Adipocyte (in vitro differentiated cells): ENCODE measurements around the gene SLIT3.

ENCODE experiments used
- DNase-seq: peaks from one replicate; pipeline ENCODE4 v3.0.0-alpha.2; 2015; ENCODE audit warnings: low read depth
- H3K27me3 ChIP-seq: replicated peaks from 2 replicates; pipeline ENCODE4 v1.7.0; 2013; ENCODE audit warnings: mild to moderate bottlenecking, low read length, moderate library complexity; ENCODE audit not compliant: control insufficient read depth, insufficient read depth
- H3K36me3 ChIP-seq: 2 replicates; pipeline ENCODE4 v1.7.0; 2013; ENCODE audit warnings: low read length, mild to moderate bottlenecking, moderate library complexity; ENCODE audit not compliant: control insufficient read depth, insufficient read depth, severe bottlenecking
- H3K4me1 ChIP-seq: 2 replicates; pipeline ENCODE4 v1.7.0; 2013; ENCODE audit warnings: mild to moderate bottlenecking, low read length, moderate library complexity; ENCODE audit not compliant: control insufficient read depth, insufficient read depth
- H3K4me3 ChIP-seq: 2 replicates; pipeline ENCODE4 v1.7.0; 2013; ENCODE audit warnings: mild to moderate bottlenecking, low read length, moderate library complexity
- H3K9ac ChIP-seq: 2 replicates; pipeline ENCODE4 v1.7.0; 2013; ENCODE audit warnings: mild to moderate bottlenecking, low read length, moderate library complexity
- H3K9me3 ChIP-seq: 2 replicates; pipeline ENCODE4 v1.7.0; 2013; ENCODE audit warnings: mild to moderate bottlenecking, low read length, moderate library complexity; ENCODE audit not compliant: control insufficient read depth

The SLIT3 gene

GRCh38 chr5:169283887-169284286 lies 17.1 kb downstream of the SLIT3 start:
- Histone ChIP-seq H3K4me3 (no peak overlapping the region), H3K9me3 (peaks cover 8% of the 10 kb centered on the region), H3K27me3 (no peaks in the 10 kb centered on the region), H3K9ac (no peak overlapping the region), H3K36me3 (peaks cover 32% of the 10 kb centered on the region), H3K4me1 (peaks cover 59% of the 10 kb centered on the region)
- DNase-seq, result no peak

- Histone ChIP-seq H3K27me3 (no peaks in the 10 kb centered on the region), H3K4me1 (peaks cover 36% of the 10 kb centered on the region), H3K4me3 (no peak overlapping the region), H3K9ac (no peak overlapping the region), H3K9me3 (peaks cover 8% of the 10 kb centered on the region), H3K36me3 (peaks cover 41% of the 10 kb centered on the region)
- peak; percentile 74 for DNase-seq
Measured at GRCh38 chr5:169281625-169282024, 19.3 kb downstream of the SLIT3 start.

GRCh38 chr5:169280696-169281095 lies 20.2 kb downstream of the SLIT3 start:
- Histone ChIP-seq H3K9ac (no peak overlapping the region), H3K9me3 (peaks cover 6% of the 10 kb centered on the region), H3K36me3 (peaks cover 46% of the 10 kb centered on the region), H3K27me3 (no peaks in the 10 kb centered on the region), H3K4me1 (peaks cover 30% of the 10 kb centered on the region), H3K4me3 (no peak overlapping the region)
- DNase-seq, result no peak

- H3K9ac ChIP-seq, result no peak overlapping the region
- H3K36me3 ChIP-seq, result peaks cover 46% of the 10 kb centered on the region
- no peak overlapping the region for H3K4me3 ChIP-seq
- H3K4me1 ChIP-seq, result peaks cover 30% of the 10 kb centered on the region
- H3K9me3 ChIP-seq, result peaks cover 2% of the 10 kb centered on the region
- no peak for DNase-seq
- H3K27me3 ChIP-seq, result no peaks in the 10 kb centered on the region
Measured at GRCh38 chr5:169280286-169280685, 20.7 kb downstream of the SLIT3 start.

- H3K27me3 ChIP-seq, result no peaks in the 10 kb centered on the region
- peaks cover 30% of the 10 kb centered on the region for H3K4me1 ChIP-seq
- no peaks in the 10 kb centered on the region for H3K9me3 ChIP-seq
- H3K9ac ChIP-seq, result no peak overlapping the region
- DNase-seq, result no peak
- no peak overlapping the region for H3K4me3 ChIP-seq
- H3K36me3 ChIP-seq, result peaks cover 57% of the 10 kb centered on the region
Measured at GRCh38 chr5:169279125-169279524, 21.8 kb downstream of the SLIT3 start.

GRCh38 chr5:169273881-169274280 lies 27.1 kb downstream of the SLIT3 start:
- Histone ChIP-seq H3K4me1 (no peaks in the 10 kb centered on the region), H3K9me3 (no peaks in the 10 kb centered on the region), H3K36me3 (peaks cover 34% of the 10 kb centered on the region), H3K9ac (no peak overlapping the region), H3K27me3 (no peaks in the 10 kb centered on the region), H3K4me3 (no peak overlapping the region)
- DNase-seq, result no peak

- no peak overlapping the region for H3K4me3 ChIP-seq
- H3K9me3 ChIP-seq, result no peaks in the 10 kb centered on the region
- H3K27me3 ChIP-seq, result no peaks in the 10 kb centered on the region
- peaks cover 30% of the 10 kb centered on the region for H3K36me3 ChIP-seq
- peaks cover 1% of the 10 kb centered on the region for H3K4me1 ChIP-seq
- no peak for DNase-seq
- no peak overlapping the region for H3K9ac ChIP-seq
Measured at GRCh38 chr5:169273451-169273850, 27.5 kb downstream of the SLIT3 start.

GRCh38 chr5:169272731-169273427 lies 28.1 kb downstream of the SLIT3 start:
- H3K36me3 ChIP-seq, result peaks cover 29% of the 10 kb centered on the region
- H3K9ac ChIP-seq, result no peak overlapping the region
- H3K9me3 ChIP-seq, result no peaks in the 10 kb centered on the region
- H3K4me1 ChIP-seq, result peaks cover 4% of the 10 kb centered on the region
- H3K27me3 ChIP-seq, result no peaks in the 10 kb centered on the region
- no peak for DNase-seq
- no peak overlapping the region for H3K4me3 ChIP-seq

GRCh38 chr5:169272111-169272510 lies 28.8 kb downstream of the SLIT3 start:
- Histone ChIP-seq H3K4me1 (peaks cover 9% of the 10 kb centered on the region), H3K4me3 (no peak overlapping the region), H3K9me3 (no peaks in the 10 kb centered on the region), H3K27me3 (no peaks in the 10 kb centered on the region), H3K36me3 (peaks cover 25% of the 10 kb centered on the region), H3K9ac (no peak overlapping the region)
- no peak for DNase-seq

- no peaks in the 10 kb centered on the region for H3K27me3 ChIP-seq
- no peak overlapping the region for H3K4me3 ChIP-seq
- no peak for DNase-seq
- H3K36me3 ChIP-seq, result peaks cover 20% of the 10 kb centered on the region
- H3K9ac ChIP-seq, result no peak overlapping the region
- H3K9me3 ChIP-seq, result no peaks in the 10 kb centered on the region
- H3K4me1 ChIP-seq, result peaks cover 9% of the 10 kb centered on the region
Measured at GRCh38 chr5:169270827-169271226, 30.1 kb downstream of the SLIT3 start.

GRCh38 chr5:169268019-169268418 lies 32.9 kb downstream of the SLIT3 start:
- no peaks in the 10 kb centered on the region for H3K9me3 ChIP-seq
- H3K4me1 ChIP-seq, result peaks cover 18% of the 10 kb centered on the region
- no peaks in the 10 kb centered on the region for H3K27me3 ChIP-seq
- H3K9ac ChIP-seq, result no peak overlapping the region
- no peak overlapping the region for H3K4me3 ChIP-seq
- no peaks in the 10 kb centered on the region for H3K36me3 ChIP-seq
- peak; percentile 53 for DNase-seq

- Histone ChIP-seq H3K4me3 (no peak overlapping the region), H3K9me3 (no peaks in the 10 kb centered on the region), H3K4me1 (peaks cover 20% of the 10 kb centered on the region), H3K27me3 (no peaks in the 10 kb centered on the region), H3K36me3 (no peaks in the 10 kb centered on the region), H3K9ac (no peak overlapping the region)
- DNase-seq, result no peak
Measured at GRCh38 chr5:169265888-169266287, 35.1 kb downstream of the SLIT3 start.
